Measurements from ENCODE around the gene KLHL40. TPM values are rescaled to one million over a fixed set of nuclear protein-coding genes. Genes with fewer than 3 reads are reported as not detected.

The KLHL40 gene
- total RNA-seq, 4 donors from 2014 or later, result 0.19 TPM; not detected in 3

GRCh38 chr3:42647821-42648459 is 37.4 kb upstream of the KLHL40 start:
- ATAC-seq (ENCODE audit: low FRiP score) (no peak), DNase-seq (ENCODE audit: low spot score) (no peak)
- no peak for TF ChIP-seq CTCF (IDR thresholded peaks at IDR 0.05)

GRCh38 chr3:42649006-42649405 is 36.3 kb upstream of the KLHL40 start:
- TF ChIP-seq CTCF (IDR thresholded peaks at IDR 0.05), result no peak
- DNase-seq (ENCODE audit: low spot score) (no peak), ATAC-seq (ENCODE audit: low FRiP score) (no peak)

GRCh38 chr3:42649783-42650182 is 35.6 kb upstream of the KLHL40 start:
- no peak for TF ChIP-seq CTCF (IDR thresholded peaks at IDR 0.05)
- no peak for DNase-seq (ENCODE audit: low spot score)
- ATAC-seq (ENCODE audit: low FRiP score), result no peak

GRCh38 chr3:42651248-42652091 is 33.9 kb upstream of the KLHL40 start:
- no peak for TF ChIP-seq CTCF (IDR thresholded peaks at IDR 0.05)
- ATAC-seq (ENCODE audit: low FRiP score), result peak; percentile 39
- DNase-seq (ENCODE audit: low spot score), result no peak

- ATAC-seq (ENCODE audit: low FRiP score) (no peak), DNase-seq (ENCODE audit: low spot score) (no peak)
- TF ChIP-seq CTCF (IDR thresholded peaks at IDR 0.05), result no peak
These were observed 33.1 kb upstream of the KLHL40 start for GRCh38 chr3:42652251-42652610.

GRCh38 chr3:42652611-42653302 is 32.6 kb upstream of the KLHL40 start:
- TF ChIP-seq CTCF (IDR thresholded peaks at IDR 0.05), result no peak
- ATAC-seq (ENCODE audit: low FRiP score) (peak; percentile 44), DNase-seq (ENCODE audit: low spot score) (peak; percentile 49)

Data from omental fat pad (tissue), 4 donors.